ENCODE results near the gene TACSTD2.
"Not testable (repeated sequence)": the region's sequence is repeated elsewhere in the genome, so short reads cannot be mapped to it uniquely, and the experiment has no call there.

TACSTD2 gene

DNA sequence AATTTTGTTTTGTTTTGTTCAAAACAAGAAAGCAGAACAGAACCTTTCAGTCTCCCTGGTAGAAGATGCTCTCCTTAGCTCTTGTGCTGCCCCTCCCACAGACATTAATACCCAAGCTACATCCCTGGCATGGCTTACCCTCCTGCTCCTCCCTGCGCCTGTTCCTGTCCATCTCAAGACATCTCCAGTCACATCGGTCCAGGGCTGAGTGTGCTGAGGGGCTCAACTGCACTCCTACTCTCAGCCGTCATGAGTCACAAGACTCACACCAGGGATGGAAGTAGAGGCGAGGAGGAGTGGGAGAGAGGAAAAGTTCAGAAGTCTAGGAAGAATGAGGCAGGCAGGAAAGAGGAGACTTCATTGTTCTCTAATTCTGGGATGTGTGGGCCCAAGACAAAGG is 9.2 kb upstream of the TACSTD2 start:
- no peak for DNase-seq

DNA sequence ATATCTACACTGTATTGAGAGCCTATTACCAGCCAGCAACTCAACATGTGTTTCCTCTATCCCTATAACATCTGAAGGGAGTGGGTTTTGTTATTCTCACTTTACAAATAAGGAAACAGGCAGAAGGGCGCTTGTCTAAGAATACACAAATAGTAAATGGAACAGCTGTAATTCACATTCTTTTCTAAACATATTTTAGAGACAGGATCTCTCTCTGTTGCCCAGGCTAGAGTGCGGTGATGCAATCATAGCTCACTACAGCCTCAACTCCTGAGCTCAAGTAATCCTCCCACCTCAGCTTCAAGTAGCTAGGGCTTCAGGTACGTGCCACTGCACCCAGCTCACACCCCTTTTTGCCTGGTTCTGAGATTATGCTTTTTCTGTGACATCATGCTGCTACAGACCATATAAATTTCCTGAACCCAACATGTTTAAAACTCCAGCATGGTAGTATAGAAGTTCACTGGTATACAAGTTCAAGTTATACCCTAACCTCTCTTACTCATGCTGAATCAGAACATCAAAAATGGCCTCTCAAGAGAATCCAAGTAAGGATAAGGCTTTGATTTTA is 8.6 kb upstream of the TACSTD2 start:
- DNase-seq: no peak

DNA sequence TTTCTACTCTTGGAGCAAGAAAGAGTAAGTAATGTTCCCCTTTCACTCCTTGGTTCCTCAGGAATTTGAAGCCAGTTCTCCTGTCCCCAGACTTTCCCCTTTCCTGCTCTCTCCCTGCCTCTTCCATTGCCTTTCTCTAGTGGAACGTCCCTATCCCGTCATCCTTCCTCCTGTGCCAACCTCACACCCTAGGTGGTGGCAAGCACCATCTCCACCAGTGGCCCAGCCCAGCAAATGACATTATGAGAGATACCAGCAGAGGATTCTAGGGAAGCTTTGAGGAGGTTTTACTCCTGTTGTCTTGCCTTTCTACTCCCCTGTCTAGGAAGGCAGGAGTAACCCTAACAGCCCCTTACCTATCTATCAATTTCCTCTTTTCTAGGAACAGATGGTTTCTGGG is 8.1 kb upstream of the TACSTD2 start:
- no peak for DNase-seq

DNA sequence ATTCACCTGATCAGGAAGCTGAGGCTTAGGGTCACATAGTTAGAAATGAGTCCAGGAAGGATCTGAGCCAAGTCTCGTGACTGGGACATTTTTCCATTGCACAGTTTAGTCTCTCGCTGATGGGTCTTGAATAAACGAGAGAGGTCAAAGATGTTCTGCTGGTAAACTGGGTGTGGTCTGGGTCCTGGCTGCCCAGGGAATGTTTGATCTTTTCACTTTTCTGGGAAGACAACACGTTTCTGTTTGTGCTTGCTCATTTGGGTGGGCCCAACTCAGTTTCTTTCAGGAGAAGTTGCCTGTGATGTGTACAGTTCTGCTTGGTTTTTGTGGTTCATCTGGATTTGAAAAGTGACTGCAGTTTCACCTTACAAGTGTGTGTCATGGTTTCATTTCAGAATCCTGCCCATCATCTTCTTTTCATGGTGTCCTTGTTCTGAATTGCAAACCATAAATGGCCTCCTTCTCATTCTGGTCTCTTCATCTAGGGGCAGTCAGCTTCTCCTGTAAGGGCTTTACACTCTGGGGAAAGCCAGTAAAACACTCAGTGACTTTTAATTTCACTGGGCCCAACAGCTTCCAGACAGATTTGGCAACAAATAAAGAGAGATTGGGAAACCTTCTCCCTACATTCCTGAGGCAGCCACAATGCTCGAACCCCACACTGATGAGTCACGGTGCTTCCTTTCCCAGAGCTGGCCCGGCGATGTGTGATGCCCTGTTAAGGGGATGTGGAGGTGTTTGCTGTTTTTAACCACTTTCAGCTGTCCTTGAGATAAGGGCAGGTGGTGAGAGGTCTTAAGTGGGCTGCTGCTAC is 7.2 kb upstream of the TACSTD2 start:
- peak in 1 of 14 donors; percentile 33 for DNase-seq

DNA sequence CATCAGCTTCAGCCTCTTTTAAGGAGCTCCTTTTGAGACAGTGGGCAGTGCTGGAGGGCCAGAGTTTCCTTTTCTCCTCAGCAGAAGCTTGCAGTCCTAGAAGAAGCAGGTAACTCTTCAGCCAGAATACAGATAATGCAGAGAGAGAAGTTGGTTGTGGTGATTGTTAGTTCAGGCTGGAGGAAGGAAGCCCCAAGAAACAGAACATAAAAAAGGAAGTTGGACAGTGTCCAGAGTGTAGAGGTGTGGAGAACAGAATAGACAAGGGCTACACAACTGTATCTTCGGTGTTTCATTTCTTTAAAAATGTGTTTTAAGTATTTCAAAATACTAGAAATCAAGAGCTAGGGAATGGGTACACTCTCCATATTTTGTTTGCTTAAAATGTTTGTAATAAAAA is 6.4 kb upstream of the TACSTD2 start:
- no peak for DNase-seq

DNA sequence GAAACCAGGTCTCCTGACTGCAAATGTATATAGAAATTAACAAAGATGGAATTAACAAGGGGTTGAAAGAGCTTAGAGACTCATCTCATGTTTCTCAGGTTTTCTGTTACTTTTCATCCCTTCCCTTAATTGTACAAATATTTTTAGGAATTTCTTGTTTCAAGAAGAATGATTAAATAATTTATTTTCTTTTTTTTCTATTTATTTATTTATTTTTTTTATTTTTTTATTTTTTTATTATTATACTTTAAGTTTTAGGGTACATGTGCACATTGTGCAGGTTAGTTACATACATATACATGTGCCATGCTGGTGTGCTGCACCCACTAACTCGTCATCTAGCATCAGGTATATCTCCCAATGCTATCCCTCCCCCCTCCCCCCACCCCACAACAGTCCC is 5.1 kb upstream of the TACSTD2 start:
- DNase-seq: not testable (repeated sequence)

DNA sequence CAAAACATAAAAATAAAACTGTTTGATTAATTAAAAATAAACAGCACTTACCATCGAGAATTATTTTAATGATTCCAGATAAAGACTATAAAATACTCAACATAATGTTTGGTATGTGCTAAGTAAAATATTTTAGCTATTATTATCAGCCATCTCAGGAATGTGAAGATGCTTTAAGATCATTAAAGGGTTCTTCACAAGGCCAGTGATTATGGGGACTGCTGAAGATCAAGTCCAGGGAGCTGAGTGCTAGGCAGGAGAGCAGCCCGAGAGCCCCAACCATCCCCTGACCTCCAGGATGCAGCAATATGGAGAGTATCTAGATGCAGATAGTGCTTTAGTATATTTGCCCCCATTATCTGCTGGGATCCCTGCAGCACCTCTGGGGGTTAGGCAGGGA is 4.6 kb upstream of the TACSTD2 start:
- DNase-seq: no peak

DNA sequence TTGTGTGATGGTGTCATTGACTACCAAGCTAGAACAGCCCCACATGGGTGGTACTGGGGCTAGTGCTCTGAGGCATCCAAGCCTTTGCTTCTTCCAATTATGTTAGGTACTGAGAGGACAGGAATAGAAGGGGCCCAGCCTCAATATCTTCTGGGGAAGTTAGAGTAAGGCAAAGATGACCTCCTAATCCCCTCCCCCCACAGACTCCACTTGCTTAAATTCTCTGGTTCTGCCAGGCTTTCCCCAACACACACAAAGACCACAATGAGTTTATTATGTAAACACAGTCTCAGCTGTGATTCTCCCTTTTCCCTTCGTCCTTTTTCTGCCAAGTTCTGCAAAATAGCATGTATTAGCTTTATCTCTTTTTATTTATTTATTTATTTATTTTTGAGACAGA is 3.1 kb upstream of the TACSTD2 start:
- peak in 4 of 14 donors; percentile 6 to 50 (median 20) for DNase-seq

DNA sequence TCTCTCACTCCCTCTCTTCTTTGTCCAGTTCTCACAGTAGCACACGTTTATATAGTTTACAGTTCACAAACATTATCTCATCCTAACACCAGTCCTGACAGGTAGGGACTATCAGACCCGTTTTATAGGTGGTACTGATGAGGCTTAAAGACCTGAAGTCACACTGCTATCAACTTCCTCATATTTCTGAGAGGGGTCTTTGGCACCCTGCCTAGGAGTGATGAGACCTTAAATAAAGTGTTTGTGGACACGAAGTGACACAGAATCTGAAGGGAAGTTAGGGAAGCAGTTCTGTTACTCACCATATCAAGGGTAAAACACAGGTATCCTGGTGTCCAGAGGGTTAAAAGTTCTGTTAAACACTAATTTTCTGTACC is 590 bp upstream of the TACSTD2 start:
- DNase-seq: no peak

DNA sequence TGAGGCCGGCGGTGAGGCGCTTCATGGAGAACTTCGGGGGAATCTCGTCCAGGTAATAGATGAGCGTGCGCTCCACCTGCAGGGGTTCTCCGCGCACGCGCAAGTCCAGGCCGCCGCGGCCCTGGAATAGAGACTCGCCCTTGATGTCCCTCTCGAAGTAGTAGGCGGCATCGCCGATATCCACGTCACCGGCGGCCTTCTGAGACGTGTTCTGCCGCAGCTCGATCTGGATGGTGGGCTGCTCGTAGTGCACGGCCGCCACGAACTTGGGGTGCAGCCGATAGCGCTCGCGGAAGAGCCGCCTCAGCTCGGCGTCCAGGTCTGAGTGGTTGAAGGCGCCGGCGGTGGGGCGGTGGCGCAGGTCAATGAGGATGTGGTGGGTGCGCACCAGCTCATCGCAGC is 726 bp downstream of the TACSTD2 start:
- no peak for DNase-seq

DNA sequence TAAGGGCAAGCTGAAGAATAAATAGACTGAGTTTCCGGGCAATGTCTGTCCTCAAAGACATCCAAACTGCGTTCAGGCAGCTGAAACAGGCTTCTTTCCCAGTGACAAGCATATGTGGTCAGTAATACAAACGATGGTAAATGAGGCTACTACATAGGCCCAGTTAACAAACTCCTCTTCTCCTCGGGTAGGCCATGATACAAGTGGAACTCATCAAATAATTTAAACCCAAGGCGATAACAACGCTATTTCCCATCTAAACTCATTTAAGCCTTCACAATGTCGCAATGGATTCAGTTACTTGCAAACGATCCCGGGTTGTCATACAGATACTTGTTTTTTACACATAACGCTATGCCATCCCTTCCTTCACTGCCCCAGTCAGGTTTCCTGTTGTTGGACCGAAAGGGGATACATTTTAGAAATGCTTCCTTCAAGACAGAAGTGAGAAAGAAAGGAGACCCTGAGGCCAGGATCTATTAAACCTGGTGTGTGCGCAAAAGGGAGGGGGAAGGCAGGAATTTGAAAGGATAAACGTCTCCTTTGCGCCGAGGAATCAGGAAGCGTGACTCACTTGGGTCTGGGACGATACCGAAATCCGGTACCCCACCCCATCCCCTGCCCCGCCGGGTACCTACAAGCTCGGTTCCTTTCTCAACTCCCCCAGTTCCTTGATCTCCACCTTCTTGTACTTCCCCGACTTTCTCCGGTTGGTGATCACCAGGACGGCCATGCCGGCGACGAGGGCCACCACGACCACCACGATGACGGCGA is 1.3 kb downstream of the TACSTD2 start:
- DNase-seq: no peak

DNA sequence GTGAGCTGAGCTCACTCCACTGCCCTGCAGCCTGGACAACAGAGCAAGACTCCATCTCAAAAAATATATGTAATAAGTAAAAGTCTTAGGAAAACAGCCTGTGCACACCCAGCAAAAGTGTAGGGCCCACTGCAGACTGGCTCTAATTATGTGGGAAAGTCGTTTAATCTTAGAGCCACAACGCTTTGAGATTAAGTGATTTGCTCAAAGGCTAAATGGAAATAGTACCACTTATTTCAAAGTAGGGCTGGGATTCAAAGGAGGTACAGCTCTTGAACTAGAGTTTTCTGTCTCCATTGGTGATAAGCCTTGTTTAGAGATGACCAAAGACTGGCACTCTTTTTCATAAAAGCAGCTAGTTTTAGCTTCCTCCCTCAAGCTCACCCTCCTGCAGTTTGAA is 2.2 kb downstream of the TACSTD2 start:
- no peak for DNase-seq

DNA sequence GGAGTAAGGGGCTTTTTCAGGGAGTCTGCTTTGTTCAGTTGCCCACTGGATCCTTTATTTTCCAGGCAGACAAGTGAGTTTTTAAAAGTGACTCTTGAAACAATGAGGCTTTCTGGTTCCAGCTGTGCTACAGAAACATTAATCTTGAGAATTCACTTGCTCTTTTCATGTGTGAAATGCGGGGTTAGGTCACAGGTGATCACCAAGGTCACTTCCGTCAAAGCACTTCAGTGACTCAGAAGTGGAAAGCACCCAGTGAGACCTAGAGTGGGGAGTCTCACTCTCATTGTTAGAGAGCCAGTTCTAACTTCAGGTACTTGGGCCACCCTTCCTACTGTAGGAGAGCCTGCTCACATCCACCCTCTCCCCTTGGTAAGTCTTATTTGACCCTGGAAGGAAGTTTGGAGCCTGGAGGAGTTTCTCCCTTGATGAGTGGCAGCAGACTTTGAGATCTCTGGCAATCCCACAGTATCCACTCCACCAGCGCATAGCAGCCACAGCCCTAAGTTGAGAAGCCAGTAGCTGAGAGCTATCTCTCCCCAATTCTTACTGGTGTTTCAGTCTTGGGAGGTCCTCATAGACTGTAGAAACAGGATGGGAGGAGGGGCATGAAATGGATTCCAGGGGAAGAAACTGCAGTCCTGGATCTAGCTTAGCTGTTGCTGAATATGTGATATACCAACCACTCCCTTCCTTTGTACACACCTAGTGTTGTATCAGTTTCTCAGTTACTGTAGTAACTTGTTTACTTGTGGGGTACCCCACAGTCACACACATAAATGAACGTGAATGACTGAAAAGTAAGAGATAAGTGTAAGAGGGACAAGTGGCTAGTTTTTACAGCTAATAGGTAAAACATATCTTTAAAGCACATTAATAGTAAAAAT is 3.1 kb downstream of the TACSTD2 start:
- no peak for DNase-seq

DNA sequence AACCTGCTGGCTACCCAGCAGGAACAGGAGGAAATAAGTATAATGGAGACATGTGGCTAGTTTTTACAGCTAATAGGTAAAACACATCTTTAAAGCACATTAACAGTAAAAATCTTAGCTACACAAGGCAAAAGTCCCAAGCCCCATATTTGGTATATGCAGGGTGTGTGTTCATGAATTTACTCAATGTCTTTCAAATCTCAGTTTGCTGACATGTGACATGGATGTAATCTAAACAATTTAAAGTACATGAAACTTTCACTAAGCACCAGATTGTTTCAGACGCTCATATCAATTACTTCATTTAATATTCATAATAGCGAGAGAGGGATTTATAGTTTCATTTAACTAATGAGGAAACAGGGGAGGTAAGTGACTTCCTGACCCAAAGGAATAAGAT is 3.9 kb downstream of the TACSTD2 start:
- DNase-seq: no peak

DNA sequence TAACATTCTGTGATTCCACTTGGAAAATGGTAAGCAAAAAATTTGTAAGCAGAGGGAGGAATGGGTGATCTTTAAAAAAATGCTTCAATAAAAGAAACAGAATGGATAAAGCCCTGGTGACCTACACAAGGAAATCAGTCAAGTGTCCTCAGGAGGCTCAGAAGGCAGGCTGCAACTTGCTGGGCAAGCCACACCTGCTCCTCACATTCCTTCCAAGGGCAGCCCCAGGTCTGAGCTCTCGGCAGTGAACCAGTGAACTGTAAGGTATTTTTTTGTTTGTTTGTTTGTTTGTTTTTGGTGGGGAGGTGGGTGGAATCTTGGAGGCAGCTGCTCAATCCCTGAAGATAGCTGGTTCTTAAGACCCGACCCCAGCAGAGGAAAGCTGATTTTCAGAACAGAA is 4.4 kb downstream of the TACSTD2 start:
- no peak for DNase-seq

DNA sequence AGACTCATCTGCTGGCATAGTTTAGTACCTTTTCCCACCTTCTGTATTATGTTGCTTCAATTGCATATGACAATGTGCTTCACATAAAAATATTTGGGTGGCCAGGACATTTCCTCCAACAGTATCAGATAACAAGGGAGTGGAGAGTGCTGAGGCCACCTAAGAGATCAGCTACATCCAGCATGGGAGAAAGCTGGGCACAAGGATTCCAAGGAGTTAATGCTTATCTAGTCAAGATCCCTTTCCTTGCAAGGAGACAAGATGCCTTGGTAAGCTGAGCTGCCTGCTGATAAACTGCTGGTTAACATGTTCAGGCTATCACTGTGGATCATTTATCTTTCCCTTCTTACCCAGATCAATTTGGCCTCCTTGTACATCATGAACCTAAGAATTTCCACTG is 5.4 kb downstream of the TACSTD2 start:
- no peak for DNase-seq

DNA sequence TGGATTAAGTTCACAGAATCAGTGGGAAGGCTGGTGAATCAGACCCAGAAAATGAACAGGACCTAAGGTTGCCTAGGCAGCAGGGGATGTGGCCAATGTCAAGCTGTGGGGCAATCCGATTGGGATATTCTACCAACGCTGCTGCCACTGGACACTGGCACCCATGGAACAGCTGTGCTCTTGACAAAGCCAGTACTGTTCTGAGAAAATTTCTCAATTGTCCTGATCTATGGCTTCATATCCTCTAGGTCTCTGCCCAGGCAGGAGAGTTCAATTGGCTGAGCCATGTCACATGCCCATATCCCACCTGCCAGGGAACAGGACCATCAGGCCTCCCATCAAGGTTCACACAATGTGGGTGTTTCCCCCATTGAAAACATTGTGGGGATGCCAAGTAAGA is 6.2 kb downstream of the TACSTD2 start:
- DNase-seq: peak in 3 of 14 donors; percentile 7 to 15 (median 15)

DNA sequence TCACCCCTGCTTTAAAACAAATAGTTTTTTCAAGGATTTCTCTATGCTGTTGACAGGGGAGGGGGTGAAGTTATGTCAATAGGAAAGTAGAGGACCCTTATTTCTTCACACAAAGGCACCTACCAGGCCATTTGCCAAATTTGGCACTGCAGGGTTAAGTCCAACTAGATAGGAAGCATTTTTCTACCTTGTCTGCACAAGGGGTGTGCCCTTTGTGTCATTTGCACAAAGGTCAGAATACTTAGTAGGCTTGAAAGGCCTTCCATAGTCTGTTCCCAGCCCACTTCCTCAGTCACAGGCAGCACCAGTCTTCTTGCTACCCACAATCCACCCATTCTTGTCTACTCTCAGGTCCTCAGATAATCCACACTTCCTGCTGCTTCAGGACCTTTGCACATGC is 7.0 kb downstream of the TACSTD2 start:
- no peak for DNase-seq

DNA sequence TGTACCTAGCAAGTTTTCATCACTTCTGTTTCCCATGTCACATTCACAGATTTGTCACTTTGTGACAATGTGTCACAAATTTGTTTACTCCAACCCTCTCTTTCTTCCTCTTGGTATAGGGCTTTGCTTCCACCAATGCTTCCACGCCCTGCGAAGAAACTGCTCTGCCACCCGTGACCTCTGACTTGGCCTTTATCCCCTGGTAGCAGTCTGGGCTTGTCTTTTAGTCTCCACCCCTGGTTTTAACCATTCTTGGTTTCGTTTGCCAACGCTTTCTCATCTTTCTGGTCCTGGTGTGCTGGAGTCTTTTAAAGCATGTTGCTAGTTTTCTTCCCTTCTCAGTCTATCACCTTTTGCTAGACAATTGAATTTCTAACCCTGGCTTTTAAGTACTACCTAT is 8.1 kb downstream of the TACSTD2 start:
- DNase-seq: no peak

DNA sequence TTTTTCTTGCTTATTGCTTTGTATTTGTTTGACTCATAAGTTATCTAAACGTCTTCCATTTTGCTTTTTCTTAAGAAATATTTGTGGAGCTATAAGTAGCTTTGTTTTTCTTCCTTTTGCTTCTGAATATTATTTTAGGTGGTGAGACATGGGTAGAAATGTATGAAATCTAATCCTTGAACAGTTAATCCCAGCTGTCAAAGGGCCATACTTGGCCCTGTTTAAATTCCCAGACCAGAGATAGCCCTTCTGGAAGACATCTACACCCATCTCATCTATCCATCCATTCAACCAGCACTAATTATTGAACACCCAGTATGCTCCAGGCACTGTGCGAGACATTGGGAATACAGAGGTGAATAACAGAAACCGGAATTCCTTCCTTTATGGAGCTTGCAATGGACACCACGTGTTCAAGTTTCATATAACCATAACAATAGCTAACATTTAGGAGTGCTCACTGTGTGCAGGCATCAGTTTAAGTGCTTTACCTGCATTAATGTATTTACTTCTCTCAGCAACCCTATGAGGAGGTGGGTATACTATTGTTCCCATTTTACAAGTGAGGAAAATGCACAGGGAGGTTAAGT is 8.7 kb downstream of the TACSTD2 start:
- no peak for DNase-seq

DNA sequence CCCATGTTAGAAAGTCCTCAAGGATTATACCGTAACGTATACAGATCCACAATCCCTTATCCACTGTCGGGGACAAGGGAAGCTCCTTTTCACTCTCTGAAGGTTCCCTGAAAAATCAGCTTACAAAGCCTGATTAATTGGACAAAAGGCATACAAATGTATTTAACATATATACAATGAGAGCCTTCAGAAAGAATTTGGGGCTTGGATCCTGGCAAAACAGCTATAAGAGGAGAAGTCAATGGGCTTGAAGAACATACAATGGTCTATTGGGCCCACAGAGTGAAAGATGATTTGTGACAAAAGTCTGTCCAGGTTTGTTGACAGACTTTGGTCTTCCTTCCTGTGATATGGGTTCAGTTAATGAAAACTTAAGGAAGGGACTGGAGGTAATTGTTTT is 10.7 kb downstream of the TACSTD2 start:
- no peak for DNase-seq

DNA sequence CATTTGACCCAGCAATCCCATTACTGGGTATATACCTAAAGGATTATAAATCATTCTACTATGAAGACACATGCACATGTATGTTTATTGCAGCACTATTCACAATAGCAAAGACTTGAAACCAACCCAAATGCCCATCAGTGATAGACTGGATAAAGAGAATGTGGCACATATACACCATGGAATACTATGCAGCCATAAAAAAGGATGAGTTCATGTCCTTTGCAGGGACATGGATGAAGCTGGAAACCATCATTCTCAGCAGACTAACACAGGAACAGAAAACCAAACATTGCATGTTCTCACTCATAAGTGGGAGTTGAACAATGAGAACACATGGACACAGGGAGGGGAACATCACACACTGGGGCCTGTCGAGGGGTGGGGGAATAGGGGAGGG is 13.3 kb downstream of the TACSTD2 start:
- not testable (repeated sequence) for DNase-seq

All from C1 segment of cervical spinal cord (tissue), 14 donors.